ENCODE data around the gene RHCE. TPM values are rescaled to one million over a fixed set of nuclear protein-coding genes. Genes with fewer than 3 reads are reported as not detected.
A peak's percentile ranks its signal among the peaks of the same experiment; 100 is the strongest.
"Not testable (repeated sequence)": the region's sequence is repeated elsewhere in the genome, so short reads cannot be mapped to it uniquely, and the experiment has no call there.

Gene RHCE
- polyA plus RNA-seq, 3 donors: 0.62 to 1.2 (median 0.88) TPM

- DNase-seq (ENCODE audit: extremely low read depth in 1 of 11, low read depth in 9 of 11, low spot score in 4 of 11): not testable (repeated sequence)
These were observed 7.6 kb downstream of the RHCE start for GRCh38 chr1:25412872-25413623.

GRCh38 chr1:25409641-25410427 is 10.8 kb downstream of the RHCE start:
- not testable (repeated sequence) for DNase-seq (ENCODE audit: extremely low read depth in 1 of 11, low read depth in 9 of 11, low spot score in 4 of 11)

- DNase-seq (ENCODE audit: extremely low read depth in 1 of 11, low read depth in 9 of 11, low spot score in 4 of 11): not testable (repeated sequence)
These were observed 14.8 kb downstream of the RHCE start for GRCh38 chr1:25405731-25406305.

GRCh38 chr1:25402947-25403803 is 17.4 kb downstream of the RHCE start:
- DNase-seq (ENCODE audit: extremely low read depth in 1 of 11, low read depth in 9 of 11, low spot score in 4 of 11): not testable (repeated sequence)

- DNase-seq (ENCODE audit: extremely low read depth in 1 of 11, low read depth in 9 of 11, low spot score in 4 of 11): not testable (repeated sequence)
These were observed 22.5 kb downstream of the RHCE start for GRCh38 chr1:25398079-25398478.

GRCh38 chr1:25397549-25397948 is 23.1 kb downstream of the RHCE start:
- peak in 1 of 11 donors; percentile 1 for DNase-seq (ENCODE audit: extremely low read depth in 1 of 11, low read depth in 9 of 11, low spot score in 4 of 11)

GRCh38 chr1:25392841-25393240 is 27.8 kb downstream of the RHCE start:
- DNase-seq (ENCODE audit: extremely low read depth in 1 of 11, low read depth in 9 of 11, low spot score in 4 of 11): no peak

- not testable (repeated sequence) for DNase-seq (ENCODE audit: extremely low read depth in 1 of 11, low read depth in 9 of 11, low spot score in 4 of 11)
These were observed 30.9 kb downstream of the RHCE start for GRCh38 chr1:25389721-25390120.

- not testable (repeated sequence) for DNase-seq (ENCODE audit: extremely low read depth in 1 of 11, low read depth in 9 of 11, low spot score in 4 of 11)
These were observed 31.9 kb downstream of the RHCE start for GRCh38 chr1:25388691-25389090.

- DNase-seq (ENCODE audit: extremely low read depth in 1 of 11, low read depth in 9 of 11, low spot score in 4 of 11): not testable (repeated sequence)
These were observed 33.5 kb downstream of the RHCE start for GRCh38 chr1:25387096-25387495.

- DNase-seq (ENCODE audit: extremely low read depth in 1 of 11, low read depth in 9 of 11, low spot score in 4 of 11): not testable (repeated sequence)
These were observed 36.8 kb downstream of the RHCE start for GRCh38 chr1:25383875-25384274.

GRCh38 chr1:25383090-25383489 is 37.5 kb downstream of the RHCE start:
- not testable (repeated sequence) for DNase-seq (ENCODE audit: extremely low read depth in 1 of 11, low read depth in 9 of 11, low spot score in 4 of 11)

GRCh38 chr1:25382543-25382942 is 38.1 kb downstream of the RHCE start:
- not testable (repeated sequence) for DNase-seq (ENCODE audit: extremely low read depth in 1 of 11, low read depth in 9 of 11, low spot score in 4 of 11)

- not testable (repeated sequence) for DNase-seq (ENCODE audit: extremely low read depth in 1 of 11, low read depth in 9 of 11, low spot score in 4 of 11)
These were observed 42.3 kb downstream of the RHCE start for GRCh38 chr1:25378367-25378766.

- DNase-seq (ENCODE audit: extremely low read depth in 1 of 11, low read depth in 9 of 11, low spot score in 4 of 11): not testable (repeated sequence)
These were observed 48.9 kb downstream of the RHCE start for GRCh38 chr1:25371757-25372156.

- DNase-seq (ENCODE audit: extremely low read depth in 1 of 11, low read depth in 9 of 11, low spot score in 4 of 11): not testable (repeated sequence)
These were observed 50.8 kb downstream of the RHCE start for GRCh38 chr1:25369691-25370271.

GRCh38 chr1:25369241-25369640 is 51.4 kb downstream of the RHCE start:
- DNase-seq (ENCODE audit: extremely low read depth in 1 of 11, low read depth in 9 of 11, low spot score in 4 of 11): no peak
